Muscle of back (tissue), 11 donors: ENCODE results near the gene HSD17B12. TPM values are rescaled to one million over a fixed set of nuclear protein-coding genes. Genes with fewer than 3 reads are reported as not detected.

Experiments
- DNase-seq, 3 donors: peaks; one replicate each; pipeline versions ENCODE4 v3.0.0 to v3.0.0-alpha.2; 2013
- polyA plus RNA-seq, 10 donors: library from polyadenylated mRNA; unstranded; fragments of 120-200 nt; gene quantifications; one replicate each; pipeline ENCODE4 v1.2.1, GENCODE V29; 2013; ENCODE audit not compliant: insufficient read length in 10 of 10

HSD17B12 gene
- polyA plus RNA-seq, 10 donors: 28.9 to 44.3 (median 38.0) TPM

DNA sequence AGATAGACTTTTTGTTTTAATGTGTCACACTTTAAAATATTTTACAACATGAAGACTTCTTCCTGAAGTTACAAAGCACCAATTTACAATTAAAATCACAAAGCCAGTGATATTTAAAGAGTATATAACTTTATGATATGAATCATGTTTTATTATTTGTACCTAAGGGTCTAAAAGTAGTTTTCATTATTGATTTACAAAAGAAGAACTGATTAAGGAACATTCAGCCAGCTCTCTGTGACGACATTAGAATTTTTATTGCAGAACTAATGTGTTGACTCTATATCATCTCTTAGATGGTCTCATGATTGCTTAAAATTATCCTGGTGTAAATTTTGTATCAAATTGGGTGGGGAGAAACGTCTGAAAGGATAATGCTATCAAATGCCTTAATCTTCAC is 117.3 kb downstream of the HSD17B12 start:
- DNase-seq: no peak

DNA sequence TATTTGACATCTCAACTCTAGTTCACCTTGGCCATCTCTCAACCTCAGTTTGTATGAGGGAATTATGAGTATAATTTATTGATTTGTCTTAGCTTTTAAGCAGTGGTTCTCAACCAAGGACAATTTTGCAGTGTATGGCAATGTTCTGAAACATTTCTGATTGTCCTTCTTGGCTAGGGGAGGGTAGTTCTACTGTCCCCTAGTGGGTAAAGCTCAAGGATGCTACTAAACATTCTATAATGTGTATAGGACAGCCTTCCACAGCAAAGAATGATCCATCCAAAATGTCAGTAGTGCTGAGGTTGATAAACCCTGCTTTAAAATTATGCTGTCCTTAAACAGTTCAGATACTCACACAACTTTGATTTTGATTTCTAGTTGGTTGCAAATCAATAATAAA is 122.0 kb downstream of the HSD17B12 start:
- no peak for DNase-seq

GRCh38 chr11:43803766-43804165 is 123.2 kb downstream of the HSD17B12 start:
- no peak for DNase-seq

DNA sequence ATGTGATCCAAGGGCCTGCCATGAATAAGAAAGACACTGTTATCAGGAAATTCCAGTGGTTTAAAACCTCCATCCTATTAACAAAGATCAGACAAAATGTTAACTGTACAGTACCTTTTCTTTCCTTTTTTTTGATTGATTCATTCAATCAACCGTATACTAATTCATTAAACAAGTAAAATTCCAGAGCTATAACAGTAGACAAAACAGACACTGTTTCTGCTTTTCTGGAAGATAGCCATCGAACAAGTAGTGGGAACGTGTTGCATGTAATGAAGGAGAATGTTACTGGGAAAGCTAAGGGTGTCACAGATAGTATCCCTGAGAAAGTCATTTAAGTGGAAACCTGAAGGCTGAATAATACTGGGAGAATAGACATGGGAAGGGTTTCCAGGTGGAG is 126.4 kb downstream of the HSD17B12 start:
- no peak for DNase-seq

DNA sequence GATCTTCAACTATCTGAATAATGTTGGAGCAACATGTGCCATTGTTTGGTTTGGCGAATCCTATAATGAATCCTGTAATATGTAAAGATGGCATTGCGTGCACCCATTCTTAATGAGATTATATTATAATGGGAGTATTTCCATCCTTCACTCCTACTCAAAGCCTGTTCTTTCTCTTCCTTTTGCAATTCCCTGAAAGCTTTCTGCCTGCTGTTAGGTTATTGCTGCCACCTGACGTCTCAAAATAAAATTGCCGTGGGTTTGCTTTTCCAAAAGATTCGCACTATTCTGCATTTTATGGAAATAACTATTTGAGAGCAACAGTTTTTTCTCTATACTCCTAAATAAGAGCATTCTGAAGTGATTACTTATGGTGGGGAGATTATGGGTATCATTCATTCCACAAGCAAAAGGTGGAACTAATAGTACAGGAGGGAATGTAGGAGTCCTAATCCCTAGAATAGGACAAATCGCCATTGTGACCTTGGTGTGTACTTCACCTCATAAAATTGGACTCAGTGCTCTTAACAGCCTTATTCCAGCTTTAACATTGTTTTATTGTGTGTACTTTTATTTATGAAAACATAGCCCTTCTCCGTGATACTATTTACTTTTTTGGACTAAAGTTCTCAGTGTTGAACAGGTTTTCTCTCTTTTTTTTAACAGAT is 130.5 kb downstream of the HSD17B12 start:
- DNase-seq: no peak

GRCh38 chr11:43812471-43812870 is 131.9 kb downstream of the HSD17B12 start:
- DNase-seq: no peak

GRCh38 chr11:43818220-43818619 is 137.7 kb downstream of the HSD17B12 start:
- no peak for DNase-seq

DNA sequence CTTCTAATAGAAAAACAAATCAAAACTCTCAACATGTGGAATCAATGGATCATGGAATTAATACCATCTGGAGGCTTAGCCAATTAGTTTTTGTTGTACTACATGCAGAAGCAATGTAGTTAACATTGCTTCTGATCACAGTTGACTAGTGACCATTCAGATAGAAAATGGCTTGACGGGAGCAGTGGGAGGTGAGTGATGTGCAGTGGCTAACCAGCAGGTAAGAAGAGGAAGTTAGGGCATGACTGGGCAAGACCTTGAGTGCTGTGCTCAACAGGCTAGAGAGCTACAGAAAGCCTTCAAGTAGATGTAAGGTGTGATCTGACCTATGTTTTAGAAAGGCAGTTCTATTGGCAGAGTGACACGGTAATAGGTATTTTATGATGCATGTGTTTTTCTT is 139.4 kb downstream of the HSD17B12 start:
- DNase-seq: no peak

- no peak for DNase-seq
These were observed 142.8 kb downstream of the HSD17B12 start for GRCh38 chr11:43823316-43823715.

GRCh38 chr11:43823851-43824250 is 143.3 kb downstream of the HSD17B12 start:
- DNase-seq: no peak

DNA sequence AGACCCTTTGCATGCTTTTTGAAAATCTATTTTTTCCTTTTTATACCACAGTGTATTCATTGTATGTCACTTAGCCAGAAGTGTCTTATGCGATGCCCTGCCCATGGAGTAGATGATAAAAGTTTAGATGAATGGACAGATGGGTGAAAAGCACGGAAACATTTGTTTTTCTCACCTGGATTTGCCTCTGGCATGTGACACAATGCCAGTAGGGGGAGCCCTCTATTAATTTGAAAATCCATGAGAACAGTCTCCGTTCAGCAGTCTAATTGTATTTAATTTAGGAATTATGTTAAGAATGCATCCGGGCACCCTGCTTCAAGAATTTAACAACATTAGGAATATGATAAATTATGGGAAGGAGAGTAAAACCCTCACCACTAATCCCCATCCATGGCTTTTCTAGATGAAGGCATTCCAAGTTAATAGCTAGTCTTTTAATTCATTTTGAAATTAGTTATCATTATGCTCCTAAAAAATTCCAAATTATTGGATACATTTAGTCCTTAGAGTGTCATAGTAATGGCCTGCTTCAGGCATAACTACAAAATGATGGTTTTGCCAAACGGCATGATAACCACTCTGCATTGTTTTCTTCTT is 144.8 kb downstream of the HSD17B12 start:
- peak in 1 of 3 donors; percentile 22 for DNase-seq

DNA sequence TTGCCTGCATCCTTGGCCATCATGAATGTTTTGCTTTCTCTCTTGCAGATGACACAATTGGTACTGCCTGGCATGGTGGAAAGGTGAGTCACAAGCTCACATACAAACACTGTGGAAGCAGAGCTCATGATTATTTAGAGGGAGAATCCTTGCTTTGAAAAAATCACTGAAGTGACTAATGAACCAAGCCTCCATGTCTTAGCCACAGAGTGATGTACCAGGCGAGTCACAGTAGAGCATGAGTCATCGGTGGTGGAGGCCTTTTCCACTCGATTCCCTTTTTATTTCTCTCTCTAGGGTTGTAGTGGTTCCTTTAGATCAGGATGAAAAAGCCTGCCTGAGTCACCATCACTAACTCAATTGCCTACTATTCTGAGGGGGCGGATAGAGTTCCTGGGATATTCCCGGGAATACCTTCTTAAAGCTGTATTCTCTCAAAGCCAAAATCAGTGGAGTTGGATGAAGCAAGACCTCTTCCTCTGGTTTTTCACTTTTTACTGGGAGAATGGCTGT is 150.4 kb downstream of the HSD17B12 start:
- DNase-seq: peak in 1 of 3 donors; percentile 97

- DNase-seq: no peak
These were observed 152.0 kb downstream of the HSD17B12 start for GRCh38 chr11:43832536-43832935.

DNA sequence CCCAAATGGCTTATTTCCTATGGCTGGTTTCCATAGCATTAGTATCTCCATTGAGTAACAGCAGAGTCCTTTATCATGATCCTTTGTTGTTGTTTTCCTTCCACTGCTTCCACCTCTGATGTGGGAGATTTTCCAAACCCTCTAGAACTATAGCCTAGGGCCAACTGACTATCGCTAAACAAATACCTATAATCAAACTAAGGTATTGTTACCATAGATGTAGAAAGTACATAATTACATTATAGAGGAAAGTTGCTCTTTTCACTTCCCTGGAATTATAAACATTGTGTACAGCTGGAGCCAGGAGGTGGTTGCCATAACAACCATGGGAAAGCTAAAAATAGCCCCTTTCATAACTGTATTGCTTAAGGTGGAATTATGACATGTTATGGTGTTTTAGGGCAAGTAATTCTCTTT is 153.1 kb downstream of the HSD17B12 start:
- peak; percentile 24 to 70 (median 39) for DNase-seq

- DNase-seq: no peak
These were observed 153.7 kb downstream of the HSD17B12 start for GRCh38 chr11:43834286-43834685.

GRCh38 chr11:43835104-43835503 is 154.6 kb downstream of the HSD17B12 start:
- no peak for DNase-seq

DNA sequence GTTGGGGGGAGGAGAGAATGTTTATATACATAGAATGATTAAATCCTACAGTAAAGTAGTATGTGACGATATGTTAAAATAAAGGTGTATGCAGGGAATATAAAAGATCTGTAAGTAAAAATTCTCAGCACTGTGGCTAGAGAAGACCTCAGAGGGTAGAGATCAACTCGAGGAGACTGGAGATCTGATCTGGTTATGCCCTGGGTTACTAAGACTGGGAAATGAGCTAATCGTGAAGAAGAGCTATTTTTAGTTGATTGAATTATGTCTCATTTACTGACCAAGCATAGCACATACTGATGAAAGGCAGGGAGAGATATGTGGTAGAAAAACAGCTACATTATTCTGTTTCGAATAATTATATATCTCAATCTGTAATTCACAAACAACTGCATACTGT is 157.3 kb downstream of the HSD17B12 start:
- peak in 1 of 3 donors; percentile 5 for DNase-seq

GRCh38 chr11:43842021-43842420 is 161.5 kb downstream of the HSD17B12 start:
- DNase-seq: no peak

GRCh38 chr11:43845816-43846215 is 165.3 kb downstream of the HSD17B12 start:
- no peak for DNase-seq

- DNase-seq: peak; percentile 49 to 70 (median 60)
These were observed 171.6 kb downstream of the HSD17B12 start for GRCh38 chr11:43852057-43852636.

DNA sequence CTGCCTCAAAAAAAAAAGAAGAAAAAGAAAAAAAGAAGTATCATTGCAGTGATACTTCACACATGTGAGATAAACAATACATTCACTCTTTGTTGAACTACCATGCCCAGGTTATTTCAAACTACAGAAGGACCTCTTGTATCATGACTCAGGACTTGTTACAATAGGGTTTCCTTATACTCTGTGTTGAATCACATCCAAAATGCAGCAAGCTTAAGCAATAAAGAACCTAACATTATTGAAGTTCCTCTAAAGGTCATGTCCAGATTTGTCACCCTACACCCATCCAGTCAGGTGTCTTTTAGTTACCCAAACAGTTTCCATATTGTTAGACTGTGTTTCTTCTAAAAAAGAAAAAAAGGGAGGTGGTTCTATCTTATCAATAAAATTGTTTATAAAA is 173.2 kb downstream of the HSD17B12 start:
- no peak for DNase-seq

DNA sequence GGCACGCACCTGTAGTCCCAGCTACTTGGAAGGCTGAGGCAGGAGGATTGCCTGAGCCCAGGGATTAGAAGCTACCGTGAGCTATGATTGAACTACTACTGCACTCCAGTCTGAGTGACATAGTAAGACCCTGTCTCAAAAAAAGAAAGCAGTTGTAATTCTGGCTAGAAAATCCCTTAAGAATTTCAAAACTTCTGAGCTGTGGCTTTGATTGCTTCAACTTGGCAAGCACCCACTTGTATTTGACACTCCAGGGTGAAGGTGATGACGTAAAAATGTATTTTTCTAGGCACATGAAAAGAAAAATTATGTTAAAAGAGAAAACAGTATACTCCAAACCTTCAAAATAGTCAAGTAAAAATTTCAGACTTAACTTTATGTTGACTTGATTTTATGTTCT is 176.5 kb downstream of the HSD17B12 start:
- DNase-seq: no peak

GRCh38 chr11:43861141-43861540 is 180.6 kb downstream of the HSD17B12 start:
- DNase-seq: no peak
